HG02943 (cell line): ENCODE data around the gene DLGAP3.

Experiments
- ATAC-seq: cut with Tn5 transposase; IDR thresholded peaks from one replicate; pipeline ENCODE4 v1.9.1; 2021; ENCODE audit warnings: mild to moderate bottlenecking, low read depth, moderate library complexity; ENCODE audit not compliant: unreplicated experiment

DLGAP3 gene

GRCh38 chr1:34929853-34930701 is 627 bp upstream of the DLGAP3 start:
- ATAC-seq = no peak

GRCh38 chr1:34928699-34929496 is 552 bp downstream of the DLGAP3 start:
- ATAC-seq = no peak

GRCh38 chr1:34928066-34928696 is 1.3 kb downstream of the DLGAP3 start:
- ATAC-seq = no peak

- no peak for ATAC-seq
Measured at GRCh38 chr1:34927316-34927715, 2.1 kb downstream of the DLGAP3 start.

- ATAC-seq = no peak
Measured at GRCh38 chr1:34926894-34927293, 2.6 kb downstream of the DLGAP3 start.

GRCh38 chr1:34926156-34926555 is 3.3 kb downstream of the DLGAP3 start:
- no peak for ATAC-seq

GRCh38 chr1:34925730-34926129 is 3.7 kb downstream of the DLGAP3 start:
- ATAC-seq = no peak

GRCh38 chr1:34924759-34925555 is 4.5 kb downstream of the DLGAP3 start:
- ATAC-seq = no peak

- ATAC-seq = no peak
Measured at GRCh38 chr1:34923490-34923889, 6.0 kb downstream of the DLGAP3 start.

GRCh38 chr1:34918977-34919561 is 10.4 kb downstream of the DLGAP3 start:
- no peak for ATAC-seq

- no peak for ATAC-seq
Measured at GRCh38 chr1:34918386-34918976, 11.0 kb downstream of the DLGAP3 start.

- ATAC-seq = no peak
Measured at GRCh38 chr1:34917017-34917416, 12.4 kb downstream of the DLGAP3 start.

GRCh38 chr1:34916104-34916503 is 13.3 kb downstream of the DLGAP3 start:
- ATAC-seq = no peak

GRCh38 chr1:34915521-34915920 is 13.9 kb downstream of the DLGAP3 start:
- no peak for ATAC-seq

- ATAC-seq = no peak
Measured at GRCh38 chr1:34914958-34915357, 14.5 kb downstream of the DLGAP3 start.

GRCh38 chr1:34911465-34911864 is 18.0 kb downstream of the DLGAP3 start:
- no peak for ATAC-seq

- no peak for ATAC-seq
Measured at GRCh38 chr1:34910425-34910824, 19.0 kb downstream of the DLGAP3 start.

GRCh38 chr1:34908369-34908768 is 21.1 kb downstream of the DLGAP3 start:
- ATAC-seq = no peak

GRCh38 chr1:34907487-34908090 is 21.9 kb downstream of the DLGAP3 start:
- ATAC-seq = no peak
